CD14-positive monocyte (primary cell): ENCODE results near the gene RNF130. TPM values are rescaled to one million over a fixed set of nuclear protein-coding genes. Genes with fewer than 3 reads are reported as not detected.

Experiments used
- DNase-seq, 3 donors: peaks; one replicate each; pipeline ENCODE4 v3.0.0-alpha.2; 2011 to 2022
- H2AFZ ChIP-seq: 2 replicates; pipeline ENCODE4 v1.6.0; 2012; ENCODE audit warnings: mild to moderate bottlenecking, low read depth, low read length, inconsistent platforms; ENCODE audit not compliant: insufficient read depth, poor library complexity, severe bottlenecking
- H3K27ac ChIP-seq, 2 donors: 1 replicate in 1 of 2; 2 replicates in 1 of 2; pipeline ENCODE4 v1.5.1; 2012 to 2013; ENCODE audit warnings: low read length in 2 of 2, control low read depth in 1 of 2, inconsistent platforms in 1 of 2, low read depth in 1 of 2, mild to moderate bottlenecking in 1 of 2
- H3K27me3 ChIP-seq, 2 donors: one replicate each; pipeline versions ENCODE4 v1.6.0 to v1.6.1; 2011 to 2013; ENCODE audit warnings: low read length in 2 of 2; ENCODE audit not compliant: control insufficient read depth in 2 of 2, insufficient read depth in 2 of 2
- H3K36me3 ChIP-seq, 2 donors: replicated peaks in 1 of 2; 1 replicate in 1 of 2; 2 replicates in 1 of 2; pipeline versions ENCODE4 v1.5.1 to v1.6.1; 2012 to 2013; ENCODE audit warnings: low read length in 2 of 2, control low read depth in 1 of 2, inconsistent platforms in 1 of 2, mild to moderate bottlenecking in 1 of 2; ENCODE audit not compliant: insufficient read depth in 2 of 2, control insufficient read depth in 1 of 2
- H3K4me1 ChIP-seq, 2 donors: 1 replicate in 1 of 2; 2 replicates in 1 of 2; pipeline versions ENCODE4 v1.5.1 to v1.6.1; 2012 to 2013; ENCODE audit warnings: low read length in 2 of 2, control low read depth in 1 of 2, inconsistent platforms in 1 of 2, mild to moderate bottlenecking in 1 of 2, moderate library complexity in 1 of 2; ENCODE audit not compliant: insufficient read depth in 2 of 2, control insufficient read depth in 1 of 2
- H3K4me2 ChIP-seq: replicated peaks from 2 replicates; pipeline ENCODE3; 2012; ENCODE audit warnings: low read length, moderate library complexity, mild to moderate bottlenecking; ENCODE audit not compliant: poor library complexity, severe bottlenecking; ENCODE audit errors: extremely low read depth
- H3K4me3 ChIP-seq, 3 experiments: fragments of 200-600 bp in 1 of 3; sonication (generic) in 1 of 3; replicated peaks in 1 of 3; 1 replicate in 2 of 3; 2 replicates in 1 of 3; pipeline ENCODE4 v1.5.1; 2011 to 2013; ENCODE audit warnings: low read length in 3 of 3, mild to moderate bottlenecking in 3 of 3, control low read depth in 2 of 3, low read depth in 2 of 3, inconsistent platforms in 1 of 3, moderate library complexity in 1 of 3
- H3K79me2 ChIP-seq: 2 replicates; pipeline ENCODE4 v1.6.0; 2012; ENCODE audit warnings: mild to moderate bottlenecking, control low read depth, inconsistent platforms, low read length, moderate library complexity; ENCODE audit not compliant: insufficient read depth
- H3K9ac ChIP-seq: 2 replicates; pipeline ENCODE4 v1.6.0; 2017; ENCODE audit warnings: low read length, mild to moderate bottlenecking; ENCODE audit not compliant: insufficient read depth, poor library complexity, severe bottlenecking
- H3K9me3 ChIP-seq, 2 donors: replicated peaks in 1 of 2; 1 replicate in 1 of 2; 2 replicates in 1 of 2; pipeline versions ENCODE4 v1.5.1 to v1.6.1; 2012 to 2013; ENCODE audit warnings: low read length in 2 of 2, control low read depth in 1 of 2; ENCODE audit not compliant: control insufficient read depth in 1 of 2, insufficient read depth in 1 of 2
- H4K20me1 ChIP-seq: 2 replicates; pipeline ENCODE4 v1.6.0; 2012; ENCODE audit warnings: mild to moderate bottlenecking, low read length, control low read depth, moderate library complexity; ENCODE audit not compliant: insufficient read depth
- H3K27ac Mint-ChIP-seq, 7 donors: one replicate each; pipeline ENCODE4 v1.8.0; 2020; ENCODE audit warnings: mild to moderate bottlenecking in 7 of 7, mixed read lengths in 7 of 7, moderate library complexity in 6 of 7, inconsistent platforms in 2 of 7
- H3K27me3 Mint-ChIP-seq, 3 donors: one replicate each; pipeline ENCODE4 v1.8.0; 2021 to 2022; ENCODE audit warnings: low read depth in 3 of 3, mild to moderate bottlenecking in 3 of 3, mixed read lengths in 3 of 3, moderate library complexity in 3 of 3, inconsistent platforms in 1 of 3
- H3K36me3 Mint-ChIP-seq, 2 donors: one replicate each; pipeline ENCODE4 v1.8.0; 2020; ENCODE audit warnings: mixed read lengths in 2 of 2, inconsistent platforms in 1 of 2, mild to moderate bottlenecking in 1 of 2
- H3K4me1 Mint-ChIP-seq: one replicate; pipeline ENCODE4 v1.8.0; 2020; ENCODE audit warnings: mild to moderate bottlenecking, mixed read lengths
- H3K4me3 Mint-ChIP-seq, 2 donors: one replicate each; pipeline ENCODE4 v1.8.0; 2020; ENCODE audit warnings: mild to moderate bottlenecking in 2 of 2, mixed read lengths in 2 of 2, moderate library complexity in 1 of 2
- H3K9me3 Mint-ChIP-seq, 7 donors: one replicate each; pipeline ENCODE4 v1.8.0; 2020 to 2022; ENCODE audit warnings: mixed read lengths in 7 of 7, mild to moderate bottlenecking in 6 of 7, moderate library complexity in 6 of 7, inconsistent platforms in 2 of 7
- WGBS: methylation state at CpG from one replicate; pipeline ENCODE4 v1.1.5; 2013; ENCODE audit warnings: missing lambda C conversion rate; ENCODE audit not compliant: insufficient coverage; 5-methylcytosine and 5-hydroxymethylcytosine counted together
- intact Hi-C, 2 donors: fragments of 100-400 bp; cut with micrococcal nuclease; formaldehyde crosslinking; loops; one replicate each; pipeline versions ENCODE4 v1.15.0 to v1.15.1; 2023
- polyA plus RNA-seq, 3 donors: library from polyadenylated mRNA; depleted of rRNA in 1 of 3; unstranded in 2 of 3; stranded (reverse) in 1 of 3; fragments of 300-500 nt in 2 of 3; fragments of >200 nt in 1 of 3; fragmentation: Illumina TruSeq in 2 of 3; gene quantifications; 1 replicate in 2 of 3; 2 replicates in 1 of 3; pipeline ENCODE4 v1.2.3, GENCODE V29; 2012 to 2021
- TF ChIP-seq, protein P1 (sequence below): fragments of 200-600 bp; IDR thresholded peaks from one replicate; pipeline ENCODE4 v1.8.0; 2022; ENCODE audit warnings: antibody characterized with exemption, mild to moderate bottlenecking

RNF130 gene
- polyA plus RNA-seq, 3 donors: 294 to 439 (median 376) TPM

DNA sequence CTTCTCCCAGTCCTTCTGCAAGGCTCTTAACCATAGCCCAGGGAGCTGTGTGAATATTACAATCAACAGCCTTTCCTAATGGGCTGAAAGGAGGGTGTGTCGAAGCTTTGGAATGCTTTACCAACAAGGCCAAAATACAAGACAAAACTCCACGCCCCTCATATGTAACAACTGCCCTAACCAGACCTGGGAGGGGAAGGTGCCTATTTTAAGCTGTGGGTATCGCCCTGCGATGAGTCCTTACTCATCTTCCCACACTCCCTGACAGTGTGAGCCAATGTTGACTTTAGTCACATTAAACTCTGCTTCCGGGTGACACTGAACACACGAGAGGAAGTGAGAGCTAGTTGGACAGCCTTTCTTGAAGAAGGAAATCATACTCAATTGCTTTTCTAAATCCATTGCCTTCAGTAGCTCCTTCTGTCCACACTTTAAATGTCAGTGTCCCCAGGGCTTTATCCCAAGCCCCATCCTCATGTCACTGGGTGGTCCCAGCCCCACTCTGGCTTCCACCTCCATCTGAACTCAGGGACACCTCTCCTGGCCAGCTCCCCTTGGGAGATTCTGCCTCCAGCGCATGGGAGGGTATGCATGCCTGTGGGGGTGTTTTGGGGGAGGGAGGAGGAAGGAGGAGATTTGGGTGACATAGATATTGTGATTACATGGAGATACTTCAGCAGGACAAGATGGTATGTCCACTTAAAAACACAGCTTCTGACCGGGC lies 157.4 kb downstream of the RNF130 start:
- Histone ChIP-seq H2AFZ (peak overlapping the region; percentile 82), H3K36me3 (no peaks in the 10 kb centered on the region), H3K27me3 (no peaks in the 10 kb centered on the region), H3K27ac (peak overlapping the region; percentile 82 to 94), H3K4me3 (peak overlapping the region in 1 of 3 experiments; percentile 51), H4K20me1 (no peaks in the 10 kb centered on the region), H3K4me1 (peaks cover 29 to 42% of the 10 kb centered on the region in 2 donors), H3K79me2 (no peaks in the 10 kb centered on the region), H3K9ac (peak overlapping the region; percentile 52), H3K4me2 (peak overlapping the region; percentile 41), H3K9me3 (no peaks in the 10 kb centered on the region)
- H3K27me3 Mint-ChIP-seq: peaks cover 0 to 4% (median 0%) of the 10 kb centered on the region in 3 donors
- H3K4me3 Mint-ChIP-seq: peak overlapping the region in 1 of 2 donors; percentile 80
- WGBS: 33% methylated on average over 3 of the region's 8 CpGs
- TF ChIP-seq, protein P1, sequence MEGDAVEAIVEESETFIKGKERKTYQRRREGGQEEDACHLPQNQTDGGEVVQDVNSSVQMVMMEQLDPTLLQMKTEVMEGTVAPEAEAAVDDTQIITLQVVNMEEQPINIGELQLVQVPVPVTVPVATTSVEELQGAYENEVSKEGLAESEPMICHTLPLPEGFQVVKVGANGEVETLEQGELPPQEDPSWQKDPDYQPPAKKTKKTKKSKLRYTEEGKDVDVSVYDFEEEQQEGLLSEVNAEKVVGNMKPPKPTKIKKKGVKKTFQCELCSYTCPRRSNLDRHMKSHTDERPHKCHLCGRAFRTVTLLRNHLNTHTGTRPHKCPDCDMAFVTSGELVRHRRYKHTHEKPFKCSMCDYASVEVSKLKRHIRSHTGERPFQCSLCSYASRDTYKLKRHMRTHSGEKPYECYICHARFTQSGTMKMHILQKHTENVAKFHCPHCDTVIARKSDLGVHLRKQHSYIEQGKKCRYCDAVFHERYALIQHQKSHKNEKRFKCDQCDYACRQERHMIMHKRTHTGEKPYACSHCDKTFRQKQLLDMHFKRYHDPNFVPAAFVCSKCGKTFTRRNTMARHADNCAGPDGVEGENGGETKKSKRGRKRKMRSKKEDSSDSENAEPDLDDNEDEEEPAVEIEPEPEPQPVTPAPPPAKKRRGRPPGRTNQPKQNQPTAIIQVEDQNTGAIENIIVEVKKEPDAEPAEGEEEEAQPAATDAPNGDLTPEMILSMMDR: no peak
- H3K27ac Mint-ChIP-seq: peak overlapping the region; percentile 91 to 96 (median 94)
- peaks cover 34% of the 10 kb centered on the region for H3K4me1 Mint-ChIP-seq
- H3K9me3 Mint-ChIP-seq: peaks cover 0 to 2% (median 0%) of the 10 kb centered on the region in 7 donors
- H3K36me3 Mint-ChIP-seq: no peaks in the 10 kb centered on the region
- intact Hi-C loops: loop anchor here in 1 of 2 donors (5.0 kb wide), 1 partner anchor 43 kb away; no protein-coding TSS in a partner anchor
- DNase-seq: peak; percentile 91 to 94 (median 92)

DNA sequence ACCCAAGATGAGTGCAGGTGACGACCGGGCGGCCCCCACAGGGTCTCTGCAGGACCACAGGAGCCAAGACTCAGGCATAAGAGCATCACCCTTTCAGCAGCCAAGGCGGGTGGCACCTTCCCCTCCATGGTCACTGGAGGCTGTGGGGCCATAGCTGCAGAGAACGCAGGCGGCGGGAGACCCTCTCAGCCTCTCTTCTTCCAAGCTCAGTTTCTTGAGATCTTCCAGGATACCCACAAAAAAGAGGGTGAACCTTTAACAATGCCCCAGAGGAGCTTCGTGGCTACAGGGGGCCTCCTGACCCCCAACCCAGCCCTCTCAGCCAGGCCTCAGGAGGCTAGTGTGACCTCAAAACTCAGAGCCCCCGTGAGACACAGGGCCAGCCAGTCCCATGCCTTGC lies 158.1 kb downstream of the RNF130 start:
- H2AFZ ChIP-seq: peak overlapping the region; percentile 82

More for the DNA sequence above, 158.1 kb downstream of the RNF130 start:
- Mint-ChIP-seq H3K4me1 (peaks cover 40% of the 10 kb centered on the region), H3K36me3 (no peaks in the 10 kb centered on the region), H3K4me3 (no peak overlapping the region), H3K27me3 (peaks cover 0 to 2% (median 0%) of the 10 kb centered on the region in 3 donors), H3K27ac (peak overlapping the region; percentile 91 to 96 (median 94)), H3K9me3 (peaks cover 0 to 2% (median 0%) of the 10 kb centered on the region in 7 donors)
- H3K4me2 ChIP-seq: peak overlapping the region; percentile 41
- H4K20me1 ChIP-seq: no peaks in the 10 kb centered on the region
- no peaks in the 10 kb centered on the region for H3K9me3 ChIP-seq
- H3K4me3 ChIP-seq: peak overlapping the region in 1 of 3 experiments; percentile 13
- peaks cover 36 to 50% of the 10 kb centered on the region in 2 donors for H3K4me1 ChIP-seq
- no peaks in the 10 kb centered on the region for H3K27me3 ChIP-seq
- TF ChIP-seq, protein P1: no peak
- no peak for DNase-seq
- intact Hi-C loops: loop anchor here in 1 of 2 donors (5.0 kb wide), 1 partner anchor 44 kb away; no protein-coding TSS in a partner anchor
- H3K36me3 ChIP-seq: no peaks in the 10 kb centered on the region
- peak overlapping the region; percentile 37 for H3K9ac ChIP-seq
- WGBS: 98% methylated on average over 7 of the region's 9 CpGs
- no peaks in the 10 kb centered on the region for H3K79me2 ChIP-seq
- peak overlapping the region; percentile 82 to 94 for H3K27ac ChIP-seq
